ENCODE measurements around the gene TRERF1.

GRCh38 chr6:42450477-42451332 lies 1.0 kb downstream of the TRERF1 start:
- TF ChIP-seq CTCF (IDR thresholded peaks at IDR 0.05), result no peak
- TF ChIP-seq POLR2A (IDR thresholded peaks at IDR 0.05), result no peak

All from testis (tissue), 2 donors.